H1 (cell line): ENCODE data around the gene GLIS2. TPM values are rescaled to one million over a fixed set of nuclear protein-coding genes. Genes with fewer than 3 reads are reported as not detected.
"Not testable (repeated sequence)": the region's sequence is repeated elsewhere in the genome, so short reads cannot be mapped to it uniquely, and the experiment has no call there.

Source experiments
- CTCF ChIA-PET: fragments of 300-600 bp; sonication (Branson Sonifier 250); formaldehyde crosslinking; loops from one replicate; lab custom pipeline; 2021; ENCODE audit not compliant: partially characterized antibody; lab: Charles Lee
- POLR2A ChIA-PET: fragments of 300-600 bp; sonication (Branson Sonifier 250); formaldehyde crosslinking; loops from one replicate; lab custom pipeline; 2021; ENCODE audit warnings: inconsistent platforms; ENCODE audit not compliant: partially characterized antibody; lab: Charles Lee
- DNase-seq, 2 experiments: peaks; one replicate each; pipeline versions ENCODE4 v3.0.0 to v3.0.0-alpha.2; 2010 to 2022; ENCODE audit warnings: low spot score in 2 of 2, low read depth in 1 of 2, mixed read lengths in 1 of 2
- FAIRE-seq: peaks from 2 replicates; lab custom pipeline; 2011; peaks lifted over from hg19 to GRCh38; lab: Jason Lieb, UNC
- H2AFZ ChIP-seq: 2 replicates; pipeline ENCODE4 v1.8.1; 2012; ENCODE audit warnings: low read length, inconsistent platforms
- H2AK5ac ChIP-seq: 2 replicates; pipeline ENCODE4 v1.6.1; 2013; ENCODE audit warnings: low read depth, low read length
- H2BK120ac ChIP-seq: replicated peaks from 2 replicates; pipeline ENCODE3; 2013; ENCODE audit warnings: low read depth, low read length, inconsistent platforms
- H2BK12ac ChIP-seq: 2 replicates; pipeline ENCODE4 v1.6.1; 2013; ENCODE audit warnings: low read depth, low read length
- H2BK15ac ChIP-seq: 2 replicates; pipeline ENCODE4 v1.6.1; 2013; ENCODE audit warnings: low read length
- H2BK20ac ChIP-seq: 2 replicates; pipeline ENCODE4 v1.6.1; 2013; ENCODE audit warnings: low read length
- H2BK5ac ChIP-seq: 2 replicates; pipeline ENCODE4 v1.6.1; 2013; ENCODE audit warnings: low read depth, low read length
- H3K14ac ChIP-seq: 2 replicates; pipeline ENCODE4 v1.6.1; 2013; ENCODE audit warnings: inconsistent platforms; ENCODE audit not compliant: insufficient read length
- H3K18ac ChIP-seq: 2 replicates; pipeline ENCODE4 v1.6.1; 2013; ENCODE audit warnings: low read length; ENCODE audit errors: extremely low read depth
- H3K23ac ChIP-seq: 2 replicates; pipeline ENCODE4 v1.6.1; 2013; ENCODE audit warnings: inconsistent platforms; ENCODE audit not compliant: insufficient read length
- H3K23me2 ChIP-seq: 2 replicates; pipeline ENCODE4 v1.6.1; 2013; ENCODE audit warnings: low read depth, low read length
- H3K27ac ChIP-seq: 2 replicates; pipeline ENCODE4 v1.6.1; 2011; ENCODE audit warnings: low read depth, low read length, inconsistent platforms
- H3K27me3 ChIP-seq, 4 experiments: replicated peaks in 1 of 4; 1 replicate in 1 of 4; 2 replicates in 3 of 4; pipeline versions ENCODE4 v1.6.1 to v1.8.1; 2011 to 2013; ENCODE audit warnings: low read length in 3 of 4, mild to moderate bottlenecking in 3 of 4, inconsistent platforms in 2 of 4, mixed read lengths in 2 of 4, moderate library complexity in 1 of 4; ENCODE audit not compliant: control insufficient read depth in 3 of 4, insufficient read depth in 3 of 4; ENCODE audit errors: extremely low read depth in 1 of 4
- H3K36me3 ChIP-seq, 4 experiments: 2 replicates each; pipeline versions ENCODE4 v1.6.1 to v1.8.1; 2011 to 2013; ENCODE audit warnings: mild to moderate bottlenecking in 4 of 4, low read length in 3 of 4, moderate library complexity in 2 of 4, control low read depth in 1 of 4, inconsistent platforms in 1 of 4; ENCODE audit not compliant: insufficient read depth in 4 of 4, control insufficient read depth in 2 of 4
- H3K4ac ChIP-seq: replicated peaks from 2 replicates; pipeline ENCODE3; 2013; ENCODE audit warnings: low read length, low read depth, mixed read lengths, inconsistent platforms; ENCODE audit not compliant: insufficient read length
- H3K4me1 ChIP-seq, 4 experiments: replicated peaks in 1 of 4; 1 replicate in 1 of 4; 2 replicates in 3 of 4; pipeline versions ENCODE4 v1.6.1 to v1.8.1; 2011 to 2013; ENCODE audit warnings: low read length in 3 of 4, inconsistent platforms in 2 of 4, mixed read lengths in 1 of 4; ENCODE audit not compliant: insufficient read depth in 4 of 4, control insufficient read depth in 3 of 4
- H3K4me2 ChIP-seq, 2 experiments: 2 replicates each; pipeline versions ENCODE4 v1.6.1 to v1.8.1; 2011 to 2013; ENCODE audit warnings: low read depth in 2 of 2, low read length in 2 of 2, control low read depth in 1 of 2, inconsistent platforms in 1 of 2, mild to moderate bottlenecking in 1 of 2; ENCODE audit not compliant: insufficient read depth in 1 of 2
- H3K4me3 ChIP-seq, 4 experiments: fragments of 200-600, 300-600 bp in 1 of 4; sonication (generic), shearing (Covaris generic), sonication (Bioruptor Twin) in 1 of 4; 2 replicates each; pipeline versions ENCODE4 v1.5.1 to v1.8.1; 2011 to 2016; ENCODE audit warnings: low read length in 4 of 4, low read depth in 3 of 4, control low read depth in 2 of 4, inconsistent platforms in 2 of 4, mild to moderate bottlenecking in 2 of 4, mixed read lengths in 1 of 4, moderate library complexity in 1 of 4; ENCODE audit not compliant: insufficient read depth in 2 of 4; ENCODE audit errors: extremely low read depth in 1 of 4
- H3K56ac ChIP-seq: replicated peaks from 2 replicates; pipeline ENCODE3; 2013; ENCODE audit warnings: low read depth, mild to moderate bottlenecking, mixed read lengths, low read length, inconsistent platforms; ENCODE audit not compliant: insufficient read length
- H3K79me1 ChIP-seq: 2 replicates; pipeline ENCODE4 v1.6.1; 2013; ENCODE audit warnings: low read depth, low read length, control low read depth
- H3K79me2 ChIP-seq, 2 experiments: 2 replicates each; pipeline versions ENCODE4 v1.6.1 to v1.8.1; 2012 to 2013; ENCODE audit warnings: low read length in 2 of 2, mild to moderate bottlenecking in 2 of 2, inconsistent platforms in 1 of 2; ENCODE audit not compliant: insufficient read depth in 2 of 2, control insufficient read depth in 1 of 2
- H3K9ac ChIP-seq, 4 experiments: replicated peaks in 1 of 4; 1 replicate in 1 of 4; 2 replicates in 3 of 4; pipeline versions ENCODE4 v1.6.1 to v1.8.1; 2011 to 2013; ENCODE audit warnings: low read depth in 3 of 4, low read length in 3 of 4, control low read depth in 2 of 4, mild to moderate bottlenecking in 2 of 4, moderate library complexity in 2 of 4, inconsistent platforms in 1 of 4; ENCODE audit errors: extremely low read depth in 1 of 4
- H3K9me3 ChIP-seq, 2 experiments: 2 replicates each; pipeline versions ENCODE4 v1.6.1 to v1.8.1; 2012 to 2013; ENCODE audit warnings: mild to moderate bottlenecking in 2 of 2, moderate library complexity in 2 of 2, control low read depth in 1 of 2, inconsistent platforms in 1 of 2, low read depth in 1 of 2, low read length in 1 of 2, mixed read lengths in 1 of 2; ENCODE audit not compliant: insufficient read depth in 2 of 2
- H4K20me1 ChIP-seq, 2 experiments: replicated peaks in 1 of 2; 2 replicates each; pipeline versions ENCODE3 to v1.8.1; 2011 to 2013; ENCODE audit warnings: inconsistent platforms in 2 of 2, low read length in 2 of 2, mild to moderate bottlenecking in 1 of 2; ENCODE audit not compliant: insufficient read depth in 2 of 2, control insufficient read depth in 1 of 2
- H4K5ac ChIP-seq: 2 replicates; pipeline ENCODE4 v1.6.1; 2013; ENCODE audit warnings: low read length, low read depth, mixed read lengths, inconsistent platforms; ENCODE audit not compliant: insufficient read length
- H4K8ac ChIP-seq: 2 replicates; pipeline ENCODE4 v1.8.0; 2013; ENCODE audit warnings: mild to moderate bottlenecking, moderate library complexity, low read length, inconsistent platforms; ENCODE audit not compliant: insufficient read depth; ENCODE audit errors: extremely low read depth
- H4K91ac ChIP-seq: replicated peaks from 2 replicates; pipeline ENCODE3; 2013; ENCODE audit warnings: low read length, mixed read lengths, inconsistent platforms; ENCODE audit not compliant: insufficient read length
- WGBS, 2 experiments: shearing (Covaris generic) in 1 of 2; methylation state at CpG; one replicate each; pipeline versions ENCODE4 v1.1.6 to v1.1.7; 2013 to 2015; ENCODE audit warnings: low lambda C conversion rate in 2 of 2, mixed read lengths in 2 of 2, inconsistent platforms in 1 of 2, low coverage in 1 of 2, missing lambda C conversion rate in 1 of 2; ENCODE audit not compliant: insufficient replicate concordance in 2 of 2, insufficient coverage in 1 of 2, insufficient read length in 1 of 2; ENCODE audit errors: extremely low coverage in 1 of 2, missing lambda C conversion rate in 1 of 2; 5-methylcytosine and 5-hydroxymethylcytosine counted together
- polyA plus RNA-seq, 7 experiments: library from polyadenylated mRNA; depleted of rRNA in 3 of 7; stranded (reverse) in 5 of 7; unstranded in 2 of 7; fragments of >200 nt in 5 of 7; fragments of 200-250 nt in 2 of 7; gene quantifications; 1 replicate in 5 of 7; 2 replicates in 1 of 7; 4 replicates in 1 of 7; pipeline versions ENCODE4 v1.2.1 to v1.2.3, GENCODE V29; 2011 to 2013; ENCODE audit warnings: missing spikeins in 2 of 7, mixed read lengths in 2 of 7
- total RNA-seq: library from RNA; stranded (reverse); fragmentation: NEBNext Ultra II Directional; extraction: Animal tissue kit (Norgen Biotek cat#: 25700); gene quantifications from 2 replicates; pipeline ENCODE4 v1.2.1, GENCODE V29; 2021

Gene GLIS2
- total and polyA plus RNA-seq, 2 of the 8 experiments (the other 6 are each of a cell fraction or from before 2014, with no cell fraction given), result 4.3 to 17.4 TPM

GRCh38 chr16:4333714-4334113 is 17.8 kb downstream of the GLIS2 start:
- not testable (repeated sequence) for H3K4me1 ChIP-seq, H3K56ac ChIP-seq, FAIRE-seq, H3K27ac ChIP-seq, H3K79me1 ChIP-seq, H3K27me3 ChIP-seq, H2BK20ac ChIP-seq, H3K9me3 ChIP-seq, H2BK5ac ChIP-seq, H3K4me3 ChIP-seq, H4K5ac ChIP-seq, H3K23ac ChIP-seq, H3K4ac ChIP-seq, H3K79me2 ChIP-seq, H3K18ac ChIP-seq, H2BK15ac ChIP-seq, H3K14ac ChIP-seq, H2BK12ac ChIP-seq, H2AK5ac ChIP-seq, H2BK120ac ChIP-seq, H4K8ac ChIP-seq, H3K23me2 ChIP-seq, H4K91ac ChIP-seq, H3K9ac ChIP-seq, H3K4me2 ChIP-seq, H3K36me3 ChIP-seq, H2AFZ ChIP-seq, DNase-seq
- 92% methylated on average over 9 of the region's 9 CpGs; no CpG with 5 or more reads in 1 of the 2 experiments for WGBS, 2 experiments
- H4K20me1 ChIP-seq, result peaks cover 8 to 21% of the 10 kb centered on the region in 2 experiments
- POLR2A ChIA-PET, result interaction anchor here (1.2 to 16.2 kb wide), 5 partner anchors 8 to 61 kb away, joined by 3 to 154 read pairs (median 21); partner anchors contain the start of genes GLIS2, PAM16 and TFAP4
- CTCF ChIA-PET, result interaction anchor here (1.1 to 17.1 kb wide), 10 partner anchors 13 to 73 kb away, joined by 3 to 211 read pairs (median 55); no protein-coding TSS in a partner anchor
